HepG2 (cell line): Measurements from ENCODE around the gene TGM2.

Experiments used
- FOXJ3 ChIP-seq: sonication (generic); formaldehyde crosslinking; IDR thresholded peaks from 2 replicates; pipeline ENCODE4 v1.4.0; 2020; ENCODE audit warnings: missing genetic modification reagents, mild to moderate bottlenecking, borderline replicate concordance
- TF ChIP-seq, protein P1 (sequence below): IDR thresholded peaks from 2 replicates; pipeline ENCODE4 v1.6.1; 2012; ENCODE audit warnings: low read length, improper control_type of control experiment

GRCh38 chr20:38090061-38090460 lies 75.0 kb downstream of the TGM2 start:
- TF ChIP-seq, protein P1, sequence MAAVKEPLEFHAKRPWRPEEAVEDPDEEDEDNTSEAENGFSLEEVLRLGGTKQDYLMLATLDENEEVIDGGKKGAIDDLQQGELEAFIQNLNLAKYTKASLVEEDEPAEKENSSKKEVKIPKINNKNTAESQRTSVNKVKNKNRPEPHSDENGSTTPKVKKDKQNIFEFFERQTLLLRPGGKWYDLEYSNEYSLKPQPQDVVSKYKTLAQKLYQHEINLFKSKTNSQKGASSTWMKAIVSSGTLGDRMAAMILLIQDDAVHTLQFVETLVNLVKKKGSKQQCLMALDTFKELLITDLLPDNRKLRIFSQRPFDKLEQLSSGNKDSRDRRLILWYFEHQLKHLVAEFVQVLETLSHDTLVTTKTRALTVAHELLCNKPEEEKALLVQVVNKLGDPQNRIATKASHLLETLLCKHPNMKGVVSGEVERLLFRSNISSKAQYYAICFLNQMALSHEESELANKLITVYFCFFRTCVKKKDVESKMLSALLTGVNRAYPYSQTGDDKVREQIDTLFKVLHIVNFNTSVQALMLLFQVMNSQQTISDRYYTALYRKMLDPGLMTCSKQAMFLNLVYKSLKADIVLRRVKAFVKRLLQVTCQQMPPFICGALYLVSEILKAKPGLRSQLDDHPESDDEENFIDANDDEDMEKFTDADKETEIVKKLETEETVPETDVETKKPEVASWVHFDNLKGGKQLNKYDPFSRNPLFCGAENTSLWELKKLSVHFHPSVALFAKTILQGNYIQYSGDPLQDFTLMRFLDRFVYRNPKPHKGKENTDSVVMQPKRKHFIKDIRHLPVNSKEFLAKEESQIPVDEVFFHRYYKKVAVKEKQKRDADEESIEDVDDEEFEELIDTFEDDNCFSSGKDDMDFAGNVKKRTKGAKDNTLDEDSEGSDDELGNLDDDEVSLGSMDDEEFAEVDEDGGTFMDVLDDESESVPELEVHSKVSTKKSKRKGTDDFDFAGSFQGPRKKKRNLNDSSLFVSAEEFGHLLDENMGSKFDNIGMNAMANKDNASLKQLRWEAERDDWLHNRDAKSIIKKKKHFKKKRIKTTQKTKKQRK, result no peak
- TF ChIP-seq FOXJ3 (CRISPR knock-in tag), result no peak
